AG08396 (cell line): ENCODE data around the gene TCF19.

Source experiments
- DNase-seq: peaks from one replicate; pipeline ENCODE4 v3.0.0; 2012; ENCODE audit warnings: low spot score, mixed read lengths

TCF19 gene

GRCh38 chr6:31158140-31158862, at the start of gene TCF19:
Gene TCF19 (plus strand): TSS chr6:31158589. CDS start chr6:31159470, 881 bp downstream.
- DNase-seq = peak; percentile 100

GRCh38 chr6:31110825-31111582, 47.4 kb upstream of the TCF19 start:
- DNase-seq = no peak

GRCh38 chr6:31111712-31112111, 46.7 kb upstream of the TCF19 start:
- DNase-seq = no peak

GRCh38 chr6:31112478-31112877, 45.9 kb upstream of the TCF19 start, which contains the start of gene C6orf15:
Gene C6orf15 (minus strand): TSS chr6:31112575. CDS start chr6:31112555, 20 bp downstream.
- no peak for DNase-seq

GRCh38 chr6:31113861-31114540, 44.4 kb upstream of the TCF19 start:
- DNase-seq = no peak

- DNase-seq = peak; percentile 92
Observed at GRCh38 chr6:31114541-31114878, 43.9 kb upstream of the TCF19 start, which contains the start of gene PSORS1C1. Gene PSORS1C1 (plus strand): TSS chr6:31114800. CDS start chr6:31129633, 14,833 bp downstream.

GRCh38 chr6:31114970-31115849, 43.2 kb upstream of the TCF19 start:
- DNase-seq = peak; percentile 34

GRCh38 chr6:31115941-31116560, 42.3 kb upstream of the TCF19 start:
- no peak for DNase-seq

- no peak for DNase-seq
Observed at GRCh38 chr6:31116661-31117385, 41.6 kb upstream of the TCF19 start.

- DNase-seq = no peak
Observed at GRCh38 chr6:31118178-31118577, 40.2 kb upstream of the TCF19 start.

- DNase-seq = no peak
Observed at GRCh38 chr6:31120151-31120915, 38.1 kb upstream of the TCF19 start, which contains the start of gene CDSN. Gene CDSN (minus strand): TSS chr6:31120446. CDS start chr6:31120419, 27 bp downstream.

- DNase-seq = no peak
Observed at GRCh38 chr6:31121131-31121790, 37.1 kb upstream of the TCF19 start.

GRCh38 chr6:31122791-31123706, 35.3 kb upstream of the TCF19 start:
- peak; percentile 84 for DNase-seq

GRCh38 chr6:31125162-31125561, 33.2 kb upstream of the TCF19 start:
- DNase-seq = no peak

- peak; percentile 60 for DNase-seq
Observed at GRCh38 chr6:31125586-31126363, 32.6 kb upstream of the TCF19 start.

- no peak for DNase-seq
Observed at GRCh38 chr6:31126396-31127175, 31.8 kb upstream of the TCF19 start.
